GM18861 (cell line): ENCODE data around the gene TRAPPC2.
"Not testable (repeated sequence)": the region's sequence is repeated elsewhere in the genome, so short reads cannot be mapped to it uniquely, and the experiment has no call there.

Source experiments
- ATAC-seq: cut with Tn5 transposase; IDR thresholded peaks from one replicate; pipeline ENCODE4 v1.9.1; 2021; ENCODE audit not compliant: unreplicated experiment

The TRAPPC2 gene

GRCh38 chrX:13748486-13748885 lies 14.1 kb upstream of the TRAPPC2 start:
- no peak for ATAC-seq

- ATAC-seq, result no peak
Observed at GRCh38 chrX:13747836-13748235, 13.4 kb upstream of the TRAPPC2 start.

DNA sequence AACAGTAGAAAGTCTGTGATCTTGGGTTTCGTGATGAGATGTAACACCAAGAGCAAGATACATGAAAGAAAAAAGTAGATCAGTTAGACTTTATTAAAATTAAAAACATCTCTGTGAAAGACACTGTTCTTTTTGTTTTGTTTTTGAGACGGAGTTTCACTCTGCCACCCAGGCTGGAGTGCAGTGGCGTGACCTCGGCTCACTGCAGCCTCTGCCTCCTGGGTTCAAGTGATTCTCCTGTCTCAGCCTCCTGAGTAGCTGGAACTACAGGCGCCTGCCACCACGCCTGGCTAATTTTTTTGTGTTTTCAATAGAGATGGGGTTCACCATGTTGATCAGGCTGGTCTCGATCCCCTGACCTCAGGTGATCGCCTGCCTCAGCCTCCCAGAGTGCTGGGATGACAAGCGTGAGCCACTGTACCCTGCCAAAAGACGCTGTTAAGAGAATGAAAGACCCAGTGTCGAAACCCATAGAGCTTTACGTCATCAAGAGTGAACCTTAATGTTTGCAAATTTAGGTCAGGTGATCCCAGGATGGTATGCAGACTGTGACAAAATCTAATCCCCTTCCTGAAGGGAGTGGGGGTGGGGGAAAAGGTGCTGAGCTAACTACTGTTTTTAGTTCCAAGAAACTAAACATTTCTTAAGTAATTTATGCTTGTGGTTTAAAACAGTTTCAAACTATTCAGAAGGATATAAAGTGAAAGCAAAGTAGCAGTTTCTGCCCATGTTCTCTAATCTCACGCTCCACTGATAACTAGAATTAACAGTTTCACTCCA lies 8.2 kb upstream of the TRAPPC2 start:
- peak; percentile 84 for ATAC-seq

DNA sequence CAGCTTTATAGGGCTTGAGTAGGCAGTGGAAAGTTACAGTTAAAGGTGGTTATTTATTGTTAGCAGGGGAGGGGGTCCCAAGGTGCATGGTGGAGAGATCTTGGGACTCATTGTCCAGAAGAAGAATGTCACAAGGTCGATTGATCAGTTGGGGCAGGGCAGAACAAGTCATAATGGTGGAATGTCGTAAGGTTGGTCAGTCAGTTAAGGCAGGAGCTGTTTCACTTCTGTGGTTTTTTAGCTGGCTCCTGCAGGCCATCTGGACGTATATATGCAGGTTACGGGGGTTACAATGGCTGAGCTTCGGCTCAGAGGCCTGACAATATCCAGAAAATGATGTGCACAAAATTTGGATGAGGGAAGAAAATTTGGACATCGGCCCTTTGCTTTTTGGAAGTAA lies 7.3 kb upstream of the TRAPPC2 start:
- no peak for ATAC-seq

DNA sequence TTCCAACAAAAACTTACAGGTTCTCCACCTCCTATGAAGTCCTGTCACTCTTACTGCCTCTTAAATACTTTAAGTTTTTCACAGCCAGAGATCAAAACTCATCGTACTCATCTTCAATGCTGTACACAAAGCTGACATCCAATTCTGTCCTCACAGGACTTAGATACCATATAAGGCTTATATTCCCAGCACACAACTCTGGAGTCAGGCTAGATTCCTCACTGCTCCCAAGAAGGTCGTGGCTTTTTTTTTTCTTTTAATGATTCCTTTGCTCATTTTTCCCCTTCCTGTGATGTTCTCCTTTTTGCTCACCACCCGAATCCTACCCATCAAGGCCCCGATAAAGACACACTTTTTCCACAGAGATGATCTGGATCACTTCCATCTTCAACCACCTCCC lies 914 bp downstream of the TRAPPC2 start:
- no peak for ATAC-seq

GRCh38 chrX:13732246-13733067 lies 2.0 kb downstream of the TRAPPC2 start:
- no peak for ATAC-seq

DNA sequence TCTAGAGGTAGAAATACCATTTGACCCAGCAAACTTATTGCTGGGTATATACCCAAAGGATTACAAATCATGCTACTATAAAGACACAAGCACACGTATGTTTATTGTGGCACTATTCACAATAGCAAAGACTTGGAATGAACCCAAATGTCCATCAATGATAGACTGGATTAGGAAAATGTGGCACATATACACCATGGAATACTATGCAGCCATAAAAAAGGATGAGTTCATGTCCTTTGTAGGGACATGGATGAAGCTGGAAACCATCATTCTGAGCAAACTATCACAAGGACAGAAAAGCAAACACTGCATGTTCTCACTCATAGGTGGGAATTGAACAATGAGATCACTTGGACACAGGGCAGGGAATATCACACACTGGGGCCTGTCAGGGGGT lies 3.9 kb downstream of the TRAPPC2 start:
- ATAC-seq, result not testable (repeated sequence)

GRCh38 chrX:13726583-13726982 lies 7.8 kb downstream of the TRAPPC2 start:
- not testable (repeated sequence) for ATAC-seq

DNA sequence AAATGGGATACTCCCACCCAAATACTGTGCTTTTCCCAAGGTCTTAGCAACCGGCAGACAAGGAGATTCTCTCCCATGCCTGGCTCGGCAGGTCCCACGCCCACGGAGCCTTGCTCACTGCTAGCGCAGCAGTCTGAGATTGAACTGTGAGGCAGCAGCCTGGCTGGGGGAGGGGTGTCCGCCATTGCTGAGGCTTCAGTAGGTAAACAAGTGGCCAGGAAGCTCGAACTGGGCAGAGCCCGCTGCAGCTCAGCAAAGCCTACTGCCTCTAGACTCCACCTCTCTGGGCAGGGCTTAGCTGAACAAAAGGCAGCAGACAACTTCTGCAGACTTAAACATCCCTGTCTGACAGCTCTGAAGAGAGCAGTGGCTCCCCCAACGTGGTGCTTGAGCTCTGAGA lies 9.5 kb downstream of the TRAPPC2 start:
- ATAC-seq, result not testable (repeated sequence)

- ATAC-seq, result no peak
Observed at GRCh38 chrX:13721819-13722519, 12.5 kb downstream of the TRAPPC2 start.

GRCh38 chrX:13721371-13721770 lies 13.0 kb downstream of the TRAPPC2 start:
- no peak for ATAC-seq

DNA sequence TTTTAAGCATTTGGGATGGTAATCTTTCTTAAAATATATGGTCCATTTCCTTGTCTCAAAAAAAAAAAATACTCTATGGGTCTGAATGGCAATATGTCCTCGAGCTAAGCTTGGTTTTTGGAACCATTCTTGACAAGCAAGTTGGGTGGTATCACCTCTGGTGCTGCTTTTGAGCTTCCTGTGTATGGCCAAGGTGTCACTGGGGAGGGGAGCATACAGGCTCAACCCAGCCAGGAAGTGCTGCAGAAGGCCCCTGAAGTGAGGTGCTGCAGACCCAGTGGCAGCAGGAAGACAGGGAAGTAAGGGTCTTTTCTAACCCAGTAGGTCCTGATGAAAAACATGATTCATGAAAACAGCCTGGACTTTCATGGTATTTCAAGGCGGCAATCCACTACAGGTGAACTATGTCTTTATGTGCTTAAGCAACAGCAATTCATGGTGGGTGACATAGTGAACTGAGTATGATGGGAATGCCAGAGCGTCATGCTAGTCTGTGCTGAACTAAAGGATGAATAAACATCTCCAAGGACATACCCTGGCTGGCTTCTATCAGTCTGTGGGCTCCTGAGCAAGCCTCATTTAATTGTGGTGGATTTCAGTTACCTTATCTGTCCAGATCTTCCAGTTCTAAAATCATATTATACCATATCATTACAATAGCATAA lies 15.1 kb downstream of the TRAPPC2 start:
- no peak for ATAC-seq

DNA sequence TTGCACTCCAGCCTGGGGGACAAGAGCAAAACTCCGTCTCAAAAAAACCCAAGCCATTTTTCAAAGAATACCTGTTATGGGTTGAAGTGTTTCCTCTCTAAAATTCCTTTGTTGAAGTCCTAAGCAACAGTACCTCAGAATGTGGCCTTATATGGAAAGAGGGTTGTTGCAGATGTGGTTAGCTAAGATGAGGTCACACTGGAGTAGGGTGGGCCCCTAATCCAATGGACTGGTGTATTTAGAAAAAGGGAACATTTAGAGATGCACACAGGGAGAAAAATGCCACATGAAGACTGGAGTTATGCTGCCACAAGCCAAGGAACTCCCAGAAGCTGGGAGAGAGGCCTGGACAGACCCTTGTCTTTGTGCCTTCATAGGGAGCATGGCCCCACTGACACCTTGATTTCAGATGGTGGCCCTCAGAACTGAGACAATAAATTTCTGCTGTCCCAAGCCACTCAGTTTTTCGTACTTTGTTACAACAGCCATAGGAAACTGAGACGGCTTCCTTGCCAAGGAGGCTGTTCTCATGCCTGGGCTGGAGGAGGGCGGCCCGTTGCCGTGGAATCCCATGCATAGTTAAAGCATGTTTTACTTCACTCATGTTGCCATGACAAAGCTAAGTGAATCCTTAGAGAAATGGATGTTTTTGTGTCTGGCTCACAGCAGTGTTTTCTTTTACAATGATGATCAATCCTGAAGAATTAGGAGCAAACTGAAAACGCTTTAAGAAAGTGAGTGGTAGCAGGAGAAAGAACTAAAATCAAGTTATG lies 16.5 kb downstream of the TRAPPC2 start:
- no peak for ATAC-seq

DNA sequence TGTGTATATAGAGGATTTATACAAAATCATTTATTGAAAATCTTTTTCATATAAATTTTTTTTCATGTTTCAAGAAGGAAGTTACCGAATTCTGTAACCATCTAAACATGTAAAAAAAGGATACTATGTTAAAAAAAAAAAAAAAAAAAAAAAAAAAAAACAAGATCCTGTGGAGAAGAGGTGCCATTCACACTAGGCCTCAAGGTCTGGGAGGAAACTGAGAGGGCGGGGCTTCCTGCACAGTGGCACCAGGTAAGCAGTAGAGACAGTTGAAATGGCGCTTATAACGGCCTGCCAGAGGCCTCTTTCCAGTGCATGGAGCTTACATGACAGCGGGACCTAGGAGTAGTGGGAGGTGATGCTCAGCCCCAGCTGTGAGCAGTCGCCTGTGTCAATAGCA lies 17.5 kb downstream of the TRAPPC2 start:
- no peak for ATAC-seq

- no peak for ATAC-seq
Observed at GRCh38 chrX:13716455-13716854, 18.0 kb downstream of the TRAPPC2 start.

- ATAC-seq, result no peak
Observed at GRCh38 chrX:13711141-13711540, 23.3 kb downstream of the TRAPPC2 start.

GRCh38 chrX:13703589-13703988 lies 30.8 kb downstream of the TRAPPC2 start:
- ATAC-seq, result no peak

DNA sequence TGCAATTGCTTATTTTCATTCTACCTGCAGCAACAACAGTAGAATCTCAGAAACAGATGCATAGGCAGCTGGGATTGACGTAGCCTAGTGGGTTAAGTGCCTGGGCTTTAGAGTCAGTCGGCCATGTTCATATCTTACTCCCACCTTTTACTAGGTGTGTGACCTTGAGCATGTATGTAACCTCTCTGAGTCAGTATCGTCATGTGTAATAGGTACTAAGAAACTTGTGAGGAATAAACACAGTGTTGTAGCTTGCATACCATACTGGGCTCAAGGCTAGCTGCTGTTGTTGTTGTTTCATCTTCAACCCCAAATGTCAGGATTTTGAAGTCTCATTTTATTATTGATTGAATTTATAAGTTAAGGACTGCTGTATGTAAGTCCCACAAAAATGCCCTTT lies 31.3 kb downstream of the TRAPPC2 start:
- ATAC-seq, result no peak

- no peak for ATAC-seq
Observed at GRCh38 chrX:13702111-13702789, 32.2 kb downstream of the TRAPPC2 start.

- ATAC-seq, result no peak
Observed at GRCh38 chrX:13700380-13700779, 34.0 kb downstream of the TRAPPC2 start.
